ENCODE measurements around the gene CPEB4. TPM values are rescaled to one million over a fixed set of nuclear protein-coding genes. Genes with fewer than 3 reads are reported as not detected.

The CPEB4 gene
- total and polyA plus RNA-seq, 10 of the 15 experiments (the other 5 are each of a cell fraction or from before 2014, with no cell fraction given) = 6.9 to 33.1 (median 20.4) TPM

DNA sequence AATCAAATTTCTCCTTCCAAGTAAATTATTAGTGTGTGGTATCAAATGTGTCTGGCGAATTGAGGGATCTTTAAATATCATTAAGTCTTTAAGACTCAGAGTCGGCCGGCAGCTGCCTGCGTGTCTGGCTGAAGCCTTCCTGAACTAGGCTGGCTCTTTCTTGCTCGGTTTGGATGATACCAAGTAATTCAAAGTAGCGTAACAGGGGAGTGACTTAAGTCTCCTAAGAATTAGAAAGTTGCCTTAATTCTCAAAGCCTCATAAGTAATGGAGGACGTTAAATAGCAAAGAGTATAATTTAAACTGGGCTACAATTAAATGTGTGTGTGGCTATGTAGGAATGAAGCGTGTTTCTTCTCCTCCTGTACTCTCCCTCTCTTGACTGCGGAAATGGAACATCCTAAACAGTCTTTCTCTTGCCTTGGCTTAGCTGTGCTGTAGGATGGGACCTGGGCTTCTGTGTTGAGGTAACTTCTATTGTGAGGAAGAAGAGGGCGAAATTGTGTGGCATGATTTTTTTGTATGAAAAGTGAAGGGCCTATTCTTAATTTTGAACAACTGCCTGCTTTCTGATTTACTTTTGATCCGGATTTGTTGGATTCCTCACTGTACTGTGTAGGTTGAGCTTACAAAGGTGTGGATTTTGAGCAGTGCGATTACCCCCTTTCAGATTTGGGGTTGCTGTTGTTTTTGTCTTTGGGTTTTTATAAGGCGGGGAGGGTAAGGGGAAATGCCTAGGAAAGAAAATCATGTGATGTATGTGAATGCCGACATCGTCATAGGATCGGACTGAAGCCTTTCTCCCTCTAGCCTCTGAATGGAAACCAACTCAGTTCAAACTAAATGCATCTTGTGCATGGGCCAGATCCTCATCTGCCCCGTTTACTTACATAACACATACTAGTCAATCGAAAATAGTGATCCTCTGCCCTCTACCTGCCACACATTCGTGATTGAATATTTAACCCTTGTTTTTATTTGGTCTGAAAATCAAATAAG, 29.9 kb downstream of the CPEB4 start (continued):
- TF ChIP-seq SIX5 (IDR thresholded peaks at IDR 0.05; ENCODE audit: low read depth, low read length, severe bottlenecking) = peak; percentile 44
- peak; percentile 60; the same call in 1 of the 2 replicates for TF ChIP-seq CBFB (IDR thresholded peaks at IDR 0.05; ENCODE audit: low read depth)
- TF ChIP-seq SMC3 (IDR thresholded peaks at IDR 0.05; ENCODE audit: borderline replicate concordance, low read length) = peak; percentile 17; the same call in 1 of the 2 replicates
- TF ChIP-seq POU2F2 (IDR thresholded peaks at IDR 0.05; ENCODE audit: borderline replicate concordance, low read depth, low read length) = peak; percentile 31; the same call in 1 of the 3 replicates
- 0 out of 2 replicates have a peak, but pooled peaks have one; percentile 20 for TF ChIP-seq MXI1 (IDR thresholded peaks at IDR 0.05; ENCODE audit: low read depth, low read length)
- peak; percentile 70; the same call in 1 of the 2 replicates for TF ChIP-seq RB1 (IDR thresholded peaks at IDR 0.05; ENCODE audit: borderline replicate concordance)
- TF ChIP-seq, protein P1, sequence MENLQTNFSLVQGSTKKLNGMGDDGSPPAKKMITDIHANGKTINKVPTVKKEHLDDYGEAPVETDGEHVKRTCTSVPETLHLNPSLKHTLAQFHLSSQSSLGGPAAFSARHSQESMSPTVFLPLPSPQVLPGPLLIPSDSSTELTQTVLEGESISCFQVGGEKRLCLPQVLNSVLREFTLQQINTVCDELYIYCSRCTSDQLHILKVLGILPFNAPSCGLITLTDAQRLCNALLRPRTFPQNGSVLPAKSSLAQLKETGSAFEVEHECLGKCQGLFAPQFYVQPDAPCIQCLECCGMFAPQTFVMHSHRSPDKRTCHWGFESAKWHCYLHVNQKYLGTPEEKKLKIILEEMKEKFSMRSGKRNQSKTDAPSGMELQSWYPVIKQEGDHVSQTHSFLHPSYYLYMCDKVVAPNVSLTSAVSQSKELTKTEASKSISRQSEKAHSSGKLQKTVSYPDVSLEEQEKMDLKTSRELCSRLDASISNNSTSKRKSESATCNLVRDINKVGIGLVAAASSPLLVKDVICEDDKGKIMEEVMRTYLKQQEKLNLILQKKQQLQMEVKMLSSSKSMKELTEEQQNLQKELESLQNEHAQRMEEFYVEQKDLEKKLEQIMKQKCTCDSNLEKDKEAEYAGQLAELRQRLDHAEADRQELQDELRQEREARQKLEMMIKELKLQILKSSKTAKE (IDR thresholded peaks at IDR 0.05; ENCODE audit: low read depth, poor library complexity, severe bottlenecking) = peak; percentile 98
- no peak for TF ChIP-seq STAT1 (conservative IDR thresholded peaks at IDR 0.05)
